ENCODE measurements around the gene ATP2B2. TPM values are rescaled to one million over a fixed set of nuclear protein-coding genes. Genes with fewer than 3 reads are reported as not detected.

Gene ATP2B2
- total RNA-seq (2022) (not detected in 2 replicates), Bru-seq, nascent RNA (not detected), BruChase-seq, experiment 1, labeled RNA remaining after a 6-hour chase (percentile 0 among the genes with signal in this experiment), BruChase-seq, experiment 2, labeled RNA remaining after a 2-hour chase (percentile 0 among the genes with signal in this experiment)
- long read RNA-seq: 0 reads

DNA sequence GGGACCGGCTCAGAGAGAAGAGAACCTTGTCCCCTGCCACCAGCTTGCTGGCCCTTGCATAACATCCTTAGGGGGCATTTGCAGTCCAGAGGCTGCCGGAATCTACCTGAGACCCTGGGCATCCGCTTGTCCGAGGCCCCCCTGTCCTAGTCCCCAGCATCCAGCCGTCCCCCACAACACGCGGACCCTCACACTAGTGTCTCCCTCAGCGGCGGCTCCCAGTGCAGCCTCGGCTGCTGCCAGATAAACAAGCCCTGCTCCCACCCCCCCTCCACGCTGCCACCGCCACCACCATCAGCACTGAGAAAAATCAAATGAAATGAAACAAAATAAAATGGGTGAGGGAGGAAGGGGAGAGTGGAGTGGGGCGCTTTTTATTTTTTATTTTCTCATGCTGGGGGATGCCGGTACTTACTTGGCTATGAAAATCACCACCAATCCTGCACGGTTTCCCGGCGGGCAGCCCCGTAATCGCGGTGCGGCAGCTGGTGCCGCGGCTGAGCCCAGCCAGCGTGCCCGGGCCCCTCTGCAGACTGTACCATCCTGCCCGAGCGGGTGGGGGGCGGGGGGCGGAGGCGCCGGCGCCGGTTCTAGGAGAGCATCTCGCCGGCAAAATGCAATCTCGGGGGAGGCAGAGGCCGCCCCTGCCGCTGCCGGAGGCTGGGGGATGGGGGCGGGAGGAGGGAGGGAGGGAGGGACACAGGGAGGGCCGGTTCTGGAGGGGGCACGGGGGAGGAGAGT is at the start of gene ATP2B2:
Gene ATP2B2, minus strand, starts transcription at position 537 of the 741 bp plus-strand sequence. CDS start 56,043 bp downstream, outside the sequence.
- Mint-ChIP-seq H3K27me3 (ENCODE audit: insufficient read depth, unreplicated experiment) (peaks cover 28% of the 10 kb centered on the region), H3K4me1 (ENCODE audit: insufficient read depth, unreplicated experiment) (peaks cover 6% of the 10 kb centered on the region), H3K4me3 (ENCODE audit: unreplicated experiment) (no peak within 1 kb of the TSS), H3K36me3 (ENCODE audit: insufficient read depth, unreplicated experiment) (no peaks in the 10 kb centered on the region), H3K27ac (ENCODE audit: low read depth, unreplicated experiment) (no peak within 1 kb of the TSS), H3K9me3 (ENCODE audit: unreplicated experiment) (no peaks in the 10 kb centered on the region)
- no TSS peak for BruUV-seq (replicated peaks)
- ChIA-PET POLR2A (no interaction called here), CTCF (no interaction called here)
- intact Hi-C loops (cut with micrococcal nuclease): no loop called here
- no peak for TF ChIP-seq CTCF (IDR thresholded peaks at IDR 0.05; ENCODE audit: unreplicated experiment)
- no peak for DNase-seq (ENCODE audit: unreplicated experiment)

DNA sequence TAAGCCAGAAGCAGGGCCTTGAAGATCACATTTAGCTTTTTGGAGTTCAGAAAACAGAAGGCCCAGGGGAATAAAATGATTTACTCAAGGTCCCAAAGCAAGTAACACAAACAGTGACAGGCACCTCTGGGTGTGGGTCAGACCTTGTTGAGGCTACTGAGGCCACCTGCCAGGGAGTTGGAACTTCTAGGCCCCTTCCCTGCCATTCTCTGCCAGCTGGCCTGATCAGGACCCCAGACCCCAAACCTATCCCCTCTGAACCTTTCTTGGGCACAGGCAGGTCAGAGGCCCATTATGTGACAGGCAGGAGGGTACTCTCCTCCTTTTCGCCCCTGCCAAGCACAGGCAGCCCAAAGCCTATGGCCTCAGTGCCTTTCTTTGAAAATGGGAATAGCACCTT is 49.4 kb upstream of the ATP2B2 start:
- ChIA-PET POLR2A (no interaction called here), CTCF (interaction anchor here (0.7 to 1.4 kb wide), 2 partner anchors 184 to 224 kb away, joined by 3 to 4 read pairs; no protein-coding TSS in a partner anchor)
- no peaks in the 10 kb centered on the region for H3K36me3 Mint-ChIP-seq (ENCODE audit: insufficient read depth, unreplicated experiment)
- no peak for TF ChIP-seq CTCF (IDR thresholded peaks at IDR 0.05; ENCODE audit: unreplicated experiment)
- H3K9me3 Mint-ChIP-seq (ENCODE audit: unreplicated experiment): no peaks in the 10 kb centered on the region
- no peak for DNase-seq (ENCODE audit: unreplicated experiment)
- intact Hi-C loops (cut with micrococcal nuclease): no loop called here
- no TSS peak for BruUV-seq (replicated peaks)
- no peak overlapping the region for H3K4me3 Mint-ChIP-seq (ENCODE audit: unreplicated experiment)
- no peak overlapping the region for H3K27ac Mint-ChIP-seq (ENCODE audit: low read depth, unreplicated experiment)
- peaks cover 27% of the 10 kb centered on the region for H3K4me1 Mint-ChIP-seq (ENCODE audit: insufficient read depth, unreplicated experiment)
- no peaks in the 10 kb centered on the region for H3K27me3 Mint-ChIP-seq (ENCODE audit: insufficient read depth, unreplicated experiment)

GRCh38 chr3:10554236-10554611 is 48.8 kb upstream of the ATP2B2 start:
- Mint-ChIP-seq H3K27ac (ENCODE audit: low read depth, unreplicated experiment) (no peak overlapping the region), H3K4me3 (ENCODE audit: unreplicated experiment) (no peak overlapping the region), H3K36me3 (ENCODE audit: insufficient read depth, unreplicated experiment) (no peaks in the 10 kb centered on the region), H3K27me3 (ENCODE audit: insufficient read depth, unreplicated experiment) (no peaks in the 10 kb centered on the region), H3K9me3 (ENCODE audit: unreplicated experiment) (no peaks in the 10 kb centered on the region), H3K4me1 (ENCODE audit: insufficient read depth, unreplicated experiment) (peaks cover 27% of the 10 kb centered on the region)
- BruUV-seq (replicated peaks): no TSS peak
- intact Hi-C loops (cut with micrococcal nuclease): no loop called here
- ChIA-PET POLR2A (no interaction called here), CTCF (interaction anchor here (0.7 to 1.4 kb wide), 2 partner anchors 185 to 224 kb away, joined by 3 to 4 read pairs; no protein-coding TSS in a partner anchor)
- no peak for DNase-seq (ENCODE audit: unreplicated experiment)
- no peak for TF ChIP-seq CTCF (IDR thresholded peaks at IDR 0.05; ENCODE audit: unreplicated experiment)

DNA sequence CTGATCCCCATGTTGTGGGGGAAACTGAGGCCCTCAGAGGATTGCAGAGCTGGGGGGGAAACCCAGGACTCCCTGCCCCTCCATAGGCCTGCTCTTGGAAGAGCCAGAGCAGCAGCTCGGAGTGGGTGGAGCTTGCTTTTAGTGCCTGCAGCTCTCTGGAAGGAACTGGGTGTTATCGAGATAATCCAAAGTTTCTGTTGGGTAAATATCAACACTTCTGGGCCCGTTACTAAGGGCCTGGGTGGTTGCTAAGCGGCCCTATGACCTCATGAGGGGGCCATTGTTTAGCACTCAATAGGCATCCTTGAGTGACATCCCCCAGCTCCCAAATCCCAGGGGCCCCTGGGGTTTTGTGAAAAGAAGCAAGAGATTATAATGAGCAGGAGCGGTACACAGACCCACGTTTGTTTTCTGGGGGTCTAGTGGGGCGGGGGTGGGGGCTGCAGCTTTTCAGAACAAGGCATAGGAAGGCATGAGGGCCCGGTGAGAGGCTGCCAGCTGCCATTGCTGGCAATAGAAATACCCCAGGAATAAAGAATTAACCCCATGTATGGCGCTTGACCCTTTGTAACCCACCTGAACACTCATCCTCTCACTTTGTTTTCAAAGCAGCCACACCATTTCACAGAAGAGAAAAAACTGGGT is 48.3 kb upstream of the ATP2B2 start:
- intact Hi-C loops (cut with micrococcal nuclease): no loop called here
- H3K9me3 Mint-ChIP-seq (ENCODE audit: unreplicated experiment): no peaks in the 10 kb centered on the region
- H3K4me3 Mint-ChIP-seq (ENCODE audit: unreplicated experiment): no peak overlapping the region
- TF ChIP-seq CTCF (IDR thresholded peaks at IDR 0.05; ENCODE audit: unreplicated experiment): no peak
- no peaks in the 10 kb centered on the region for H3K36me3 Mint-ChIP-seq (ENCODE audit: insufficient read depth, unreplicated experiment)
- DNase-seq (ENCODE audit: unreplicated experiment): no peak
- H3K27ac Mint-ChIP-seq (ENCODE audit: low read depth, unreplicated experiment): no peak overlapping the region
- CTCF ChIA-PET: interaction anchor here (1.4 kb wide), 1 partner anchor 185 kb away, joined by 4 read pairs; no protein-coding TSS in a partner anchor
- H3K27me3 Mint-ChIP-seq (ENCODE audit: insufficient read depth, unreplicated experiment): no peaks in the 10 kb centered on the region
- POLR2A ChIA-PET: no interaction called here
- no TSS peak for BruUV-seq (replicated peaks)
- peaks cover 27% of the 10 kb centered on the region for H3K4me1 Mint-ChIP-seq (ENCODE audit: insufficient read depth, unreplicated experiment)
